ENCODE measurements around the gene MYMX. TPM values are rescaled to one million over a fixed set of nuclear protein-coding genes. Genes with fewer than 3 reads are reported as not detected.

Gene MYMX
- polyA plus RNA-seq, 1 donor from 2014 or later, result not detected

DNA sequence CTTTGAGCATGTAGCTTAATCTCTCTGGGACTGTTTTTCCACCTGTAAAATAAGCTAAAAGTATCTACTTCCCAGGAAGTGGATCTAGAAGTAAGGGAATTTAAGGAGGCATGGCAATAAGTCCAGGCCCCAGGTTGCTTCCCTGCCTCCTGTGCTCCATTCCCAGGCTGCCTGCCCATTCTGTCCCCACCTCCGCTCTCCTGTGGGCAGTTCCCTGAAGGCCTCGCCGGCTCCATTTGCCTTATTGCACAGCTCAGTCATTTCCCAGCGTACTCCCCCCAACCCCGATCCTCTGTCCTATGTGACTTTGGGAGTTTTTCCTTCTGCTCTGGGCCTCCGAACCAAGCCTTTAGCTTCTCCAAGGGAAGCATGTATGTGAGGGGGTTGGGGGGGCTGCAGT lies 11.3 kb downstream of the MYMX start:
- Histone ChIP-seq H3F3A (ENCODE audit: insufficient read depth, low read length, poor library complexity, severe bottlenecking) (no peaks in the 10 kb centered on the region), H3K9ac (ENCODE audit: low read length) (no peak overlapping the region), H3K36me3 (ENCODE audit: insufficient read depth, low read length) (no peaks in the 10 kb centered on the region), H3K4me2 (ENCODE audit: low read length) (no peak overlapping the region), H3K9me2 (ENCODE audit: insufficient read depth, low read length) (no peaks in the 10 kb centered on the region), H3K27ac (ENCODE audit: low read length) (no peak overlapping the region), H4K20me1 (ENCODE audit: insufficient read depth) (no peaks in the 10 kb centered on the region), H3K9me3 (ENCODE audit: low read length) (no peaks in the 10 kb centered on the region), H3K79me2 (replicated peaks; ENCODE audit: insufficient read depth, low read length) (peaks cover 3% of the 10 kb centered on the region), H3K4me3 (ENCODE audit: low read length) (no peak overlapping the region), H2AFZ (ENCODE audit: low read depth, low read length) (no peak overlapping the region), H3K27me3 (ENCODE audit: insufficient read depth, low read depth, low read length) (no peaks in the 10 kb centered on the region)
- TF ChIP-seq POLR2AphosphoS5 (IDR thresholded peaks at IDR 0.05), result no peak
- no peak for TF ChIP-seq EZH2 (IDR thresholded peaks at IDR 0.05; ENCODE audit: borderline replicate concordance, insufficient read depth, low read length, poor library complexity, severe bottlenecking)
- no peak for TF ChIP-seq EP300 (conservative IDR thresholded peaks at IDR 0.05; ENCODE audit: poor library complexity, severe bottlenecking)
- no peak for TF ChIP-seq TAF1 (IDR thresholded peaks at IDR 0.05; ENCODE audit: low read depth)
- TF ChIP-seq RAD21 (conservative IDR thresholded peaks at IDR 0.05), result no peak

DNA sequence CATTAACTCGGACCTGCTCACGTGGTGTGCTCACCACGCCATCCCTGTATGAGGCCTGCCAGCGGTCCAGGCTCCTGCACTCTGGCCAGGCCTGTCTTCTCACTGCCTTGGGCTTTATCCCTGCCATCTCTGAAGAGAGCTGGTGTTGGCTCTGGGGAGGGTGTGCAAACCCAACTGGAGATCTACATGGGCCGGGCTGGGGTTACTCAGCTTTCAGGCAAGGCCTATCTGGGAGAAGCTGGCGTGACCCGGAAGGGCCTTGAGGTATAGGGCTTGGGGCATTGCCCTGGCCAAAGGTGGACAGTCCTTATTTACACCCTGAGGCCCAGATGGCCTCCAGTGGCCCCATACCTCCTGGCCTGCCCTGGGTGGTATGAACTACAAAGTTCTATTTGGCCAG lies 11.7 kb downstream of the MYMX start:
- peaks cover 3% of the 10 kb centered on the region for H3K79me2 ChIP-seq (replicated peaks; ENCODE audit: insufficient read depth, low read length)
- no peaks in the 10 kb centered on the region for H3K9me3 ChIP-seq (ENCODE audit: low read length)
- no peak overlapping the region for H2AFZ ChIP-seq (ENCODE audit: low read depth, low read length)
- H3K4me2 ChIP-seq (ENCODE audit: low read length), result no peak overlapping the region
- H3K4me3 ChIP-seq (ENCODE audit: low read length), result no peak overlapping the region
- H4K20me1 ChIP-seq (ENCODE audit: insufficient read depth), result no peaks in the 10 kb centered on the region
- H3K27ac ChIP-seq (ENCODE audit: low read length), result no peak overlapping the region
- no peaks in the 10 kb centered on the region for H3F3A ChIP-seq (ENCODE audit: insufficient read depth, low read length, poor library complexity, severe bottlenecking)
- H3K27me3 ChIP-seq (ENCODE audit: insufficient read depth, low read depth, low read length), result no peaks in the 10 kb centered on the region
- TF ChIP-seq, protein P1, sequence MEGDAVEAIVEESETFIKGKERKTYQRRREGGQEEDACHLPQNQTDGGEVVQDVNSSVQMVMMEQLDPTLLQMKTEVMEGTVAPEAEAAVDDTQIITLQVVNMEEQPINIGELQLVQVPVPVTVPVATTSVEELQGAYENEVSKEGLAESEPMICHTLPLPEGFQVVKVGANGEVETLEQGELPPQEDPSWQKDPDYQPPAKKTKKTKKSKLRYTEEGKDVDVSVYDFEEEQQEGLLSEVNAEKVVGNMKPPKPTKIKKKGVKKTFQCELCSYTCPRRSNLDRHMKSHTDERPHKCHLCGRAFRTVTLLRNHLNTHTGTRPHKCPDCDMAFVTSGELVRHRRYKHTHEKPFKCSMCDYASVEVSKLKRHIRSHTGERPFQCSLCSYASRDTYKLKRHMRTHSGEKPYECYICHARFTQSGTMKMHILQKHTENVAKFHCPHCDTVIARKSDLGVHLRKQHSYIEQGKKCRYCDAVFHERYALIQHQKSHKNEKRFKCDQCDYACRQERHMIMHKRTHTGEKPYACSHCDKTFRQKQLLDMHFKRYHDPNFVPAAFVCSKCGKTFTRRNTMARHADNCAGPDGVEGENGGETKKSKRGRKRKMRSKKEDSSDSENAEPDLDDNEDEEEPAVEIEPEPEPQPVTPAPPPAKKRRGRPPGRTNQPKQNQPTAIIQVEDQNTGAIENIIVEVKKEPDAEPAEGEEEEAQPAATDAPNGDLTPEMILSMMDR (IDR thresholded peaks at IDR 0.05; ENCODE audit: poor library complexity, severe bottlenecking), result no peak
- TF ChIP-seq, protein P2, sequence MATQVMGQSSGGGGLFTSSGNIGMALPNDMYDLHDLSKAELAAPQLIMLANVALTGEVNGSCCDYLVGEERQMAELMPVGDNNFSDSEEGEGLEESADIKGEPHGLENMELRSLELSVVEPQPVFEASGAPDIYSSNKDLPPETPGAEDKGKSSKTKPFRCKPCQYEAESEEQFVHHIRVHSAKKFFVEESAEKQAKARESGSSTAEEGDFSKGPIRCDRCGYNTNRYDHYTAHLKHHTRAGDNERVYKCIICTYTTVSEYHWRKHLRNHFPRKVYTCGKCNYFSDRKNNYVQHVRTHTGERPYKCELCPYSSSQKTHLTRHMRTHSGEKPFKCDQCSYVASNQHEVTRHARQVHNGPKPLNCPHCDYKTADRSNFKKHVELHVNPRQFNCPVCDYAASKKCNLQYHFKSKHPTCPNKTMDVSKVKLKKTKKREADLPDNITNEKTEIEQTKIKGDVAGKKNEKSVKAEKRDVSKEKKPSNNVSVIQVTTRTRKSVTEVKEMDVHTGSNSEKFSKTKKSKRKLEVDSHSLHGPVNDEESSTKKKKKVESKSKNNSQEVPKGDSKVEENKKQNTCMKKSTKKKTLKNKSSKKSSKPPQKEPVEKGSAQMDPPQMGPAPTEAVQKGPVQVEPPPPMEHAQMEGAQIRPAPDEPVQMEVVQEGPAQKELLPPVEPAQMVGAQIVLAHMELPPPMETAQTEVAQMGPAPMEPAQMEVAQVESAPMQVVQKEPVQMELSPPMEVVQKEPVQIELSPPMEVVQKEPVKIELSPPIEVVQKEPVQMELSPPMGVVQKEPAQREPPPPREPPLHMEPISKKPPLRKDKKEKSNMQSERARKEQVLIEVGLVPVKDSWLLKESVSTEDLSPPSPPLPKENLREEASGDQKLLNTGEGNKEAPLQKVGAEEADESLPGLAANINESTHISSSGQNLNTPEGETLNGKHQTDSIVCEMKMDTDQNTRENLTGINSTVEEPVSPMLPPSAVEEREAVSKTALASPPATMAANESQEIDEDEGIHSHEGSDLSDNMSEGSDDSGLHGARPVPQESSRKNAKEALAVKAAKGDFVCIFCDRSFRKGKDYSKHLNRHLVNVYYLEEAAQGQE (IDR thresholded peaks at IDR 0.05; ENCODE audit: borderline replicate concordance), result no peak
- TF ChIP-seq MXI1 (conservative IDR thresholded peaks at IDR 0.05; ENCODE audit: poor library complexity, severe bottlenecking) (no peak), EP300 (conservative IDR thresholded peaks at IDR 0.05; ENCODE audit: poor library complexity, severe bottlenecking) (no peak), RAD21 (conservative IDR thresholded peaks at IDR 0.05) (no peak), SMC3 (conservative IDR thresholded peaks at IDR 0.05; ENCODE audit: poor library complexity) (no peak), POLR2AphosphoS5 (IDR thresholded peaks at IDR 0.05) (no peak), EZH2 (IDR thresholded peaks at IDR 0.05; ENCODE audit: borderline replicate concordance, insufficient read depth, low read length, poor library complexity, severe bottlenecking) (no peak), TAF1 (IDR thresholded peaks at IDR 0.05; ENCODE audit: low read depth) (no peak)
- H3K9ac ChIP-seq (ENCODE audit: low read length), result no peak overlapping the region
- no peaks in the 10 kb centered on the region for H3K36me3 ChIP-seq (ENCODE audit: insufficient read depth, low read length)
- H3K9me2 ChIP-seq (ENCODE audit: insufficient read depth, low read length), result no peaks in the 10 kb centered on the region

Measured in neural cell (in vitro differentiated cells).